HL-60 (cell line): ENCODE data around the gene HMOX1. TPM values are rescaled to one million over a fixed set of nuclear protein-coding genes. Genes with fewer than 3 reads are reported as not detected.
A peak's percentile ranks its signal among the peaks of the same experiment; 100 is the strongest.

ENCODE experiments used
- DNase-seq, 2 experiments: peaks; one replicate each; pipeline ENCODE4 v3.0.0-alpha.2; 2010 to 2020; ENCODE audit warnings: low read depth in 1 of 2, low spot score in 1 of 2
- H3K27ac ChIP-seq: fragments of 250-450 bp; sonication (Bioruptor Pico); replicated peaks from 2 replicates; pipeline ENCODE4 v1.5.1; 2020; ENCODE audit warnings: mild to moderate bottlenecking, moderate library complexity
- H3K27me3 ChIP-seq: fragments of 250-450 bp; sonication (Bioruptor Pico); 2 replicates; pipeline ENCODE4 v1.5.1; 2021; ENCODE audit warnings: mild to moderate bottlenecking, moderate library complexity; ENCODE audit not compliant: insufficient read depth, poor library complexity, severe bottlenecking
- H3K4me3 ChIP-seq: replicated peaks from 2 replicates; pipeline ENCODE4 v1.5.1; 2011; ENCODE audit warnings: mild to moderate bottlenecking, control low read depth, low read length; ENCODE audit not compliant: insufficient read depth
- GABPA ChIP-seq: IDR thresholded peaks from 2 replicates; pipeline ENCODE4 v1.6.1; 2012; ENCODE audit warnings: low read depth
- POLR2AphosphoS5 ChIP-seq: IDR thresholded peaks from 2 replicates; pipeline ENCODE4 v1.6.1; 2012; ENCODE audit warnings: low read depth
- SPI1 ChIP-seq: IDR thresholded peaks from 2 replicates; pipeline ENCODE4 v1.6.1; 2012; ENCODE audit warnings: low read depth, mild to moderate bottlenecking, borderline replicate concordance
- microRNA-seq: library from miRNA; unstranded; fragments of <30 nt; microRNA quantifications from one replicate; pipeline ENCODE4, GENCODE V29; 2018
- TF ChIP-seq, protein P1 (sequence below): IDR thresholded peaks from one replicate; pipeline ENCODE4 v1.5.1; 2011; ENCODE audit warnings: low read length, control low read depth, inconsistent platforms; ENCODE audit not compliant: insufficient read depth
- TF ChIP-seq, protein P2 (sequence below): IDR thresholded peaks from 2 replicates; pipeline ENCODE4 v1.6.1; 2012; ENCODE audit warnings: low read depth; ENCODE audit not compliant: insufficient replicate concordance

Gene HMOX1

DNA sequence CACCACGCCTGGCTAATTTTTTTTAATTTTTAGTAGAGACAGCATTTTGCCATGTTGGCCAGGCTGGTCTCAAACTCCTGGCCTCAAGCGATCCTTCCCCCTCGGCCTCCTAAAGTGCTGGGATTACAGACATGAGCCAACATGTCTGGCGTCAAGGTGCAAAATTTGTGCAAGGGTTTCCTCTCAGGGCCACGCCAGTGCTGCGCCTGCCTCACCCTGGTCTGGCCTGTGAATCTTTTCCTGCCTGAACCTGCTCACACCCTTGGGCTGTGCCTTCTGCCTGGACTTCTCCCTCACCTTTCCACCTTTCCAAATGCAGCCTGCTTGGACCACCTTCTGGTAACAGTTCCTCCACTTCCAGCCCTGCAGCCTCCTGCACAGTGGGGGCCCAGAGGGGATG, 62.4 kb downstream of the HMOX1 start:
- Histone ChIP-seq H3K27ac (no peak overlapping the region), H3K27me3 (no peaks in the 10 kb centered on the region), H3K4me3 (no peak overlapping the region)
- no peak for TF ChIP-seq SPI1
- TF ChIP-seq, protein P1, sequence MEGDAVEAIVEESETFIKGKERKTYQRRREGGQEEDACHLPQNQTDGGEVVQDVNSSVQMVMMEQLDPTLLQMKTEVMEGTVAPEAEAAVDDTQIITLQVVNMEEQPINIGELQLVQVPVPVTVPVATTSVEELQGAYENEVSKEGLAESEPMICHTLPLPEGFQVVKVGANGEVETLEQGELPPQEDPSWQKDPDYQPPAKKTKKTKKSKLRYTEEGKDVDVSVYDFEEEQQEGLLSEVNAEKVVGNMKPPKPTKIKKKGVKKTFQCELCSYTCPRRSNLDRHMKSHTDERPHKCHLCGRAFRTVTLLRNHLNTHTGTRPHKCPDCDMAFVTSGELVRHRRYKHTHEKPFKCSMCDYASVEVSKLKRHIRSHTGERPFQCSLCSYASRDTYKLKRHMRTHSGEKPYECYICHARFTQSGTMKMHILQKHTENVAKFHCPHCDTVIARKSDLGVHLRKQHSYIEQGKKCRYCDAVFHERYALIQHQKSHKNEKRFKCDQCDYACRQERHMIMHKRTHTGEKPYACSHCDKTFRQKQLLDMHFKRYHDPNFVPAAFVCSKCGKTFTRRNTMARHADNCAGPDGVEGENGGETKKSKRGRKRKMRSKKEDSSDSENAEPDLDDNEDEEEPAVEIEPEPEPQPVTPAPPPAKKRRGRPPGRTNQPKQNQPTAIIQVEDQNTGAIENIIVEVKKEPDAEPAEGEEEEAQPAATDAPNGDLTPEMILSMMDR: no peak
- TF ChIP-seq POLR2AphosphoS5: no peak
- TF ChIP-seq, protein P2, sequence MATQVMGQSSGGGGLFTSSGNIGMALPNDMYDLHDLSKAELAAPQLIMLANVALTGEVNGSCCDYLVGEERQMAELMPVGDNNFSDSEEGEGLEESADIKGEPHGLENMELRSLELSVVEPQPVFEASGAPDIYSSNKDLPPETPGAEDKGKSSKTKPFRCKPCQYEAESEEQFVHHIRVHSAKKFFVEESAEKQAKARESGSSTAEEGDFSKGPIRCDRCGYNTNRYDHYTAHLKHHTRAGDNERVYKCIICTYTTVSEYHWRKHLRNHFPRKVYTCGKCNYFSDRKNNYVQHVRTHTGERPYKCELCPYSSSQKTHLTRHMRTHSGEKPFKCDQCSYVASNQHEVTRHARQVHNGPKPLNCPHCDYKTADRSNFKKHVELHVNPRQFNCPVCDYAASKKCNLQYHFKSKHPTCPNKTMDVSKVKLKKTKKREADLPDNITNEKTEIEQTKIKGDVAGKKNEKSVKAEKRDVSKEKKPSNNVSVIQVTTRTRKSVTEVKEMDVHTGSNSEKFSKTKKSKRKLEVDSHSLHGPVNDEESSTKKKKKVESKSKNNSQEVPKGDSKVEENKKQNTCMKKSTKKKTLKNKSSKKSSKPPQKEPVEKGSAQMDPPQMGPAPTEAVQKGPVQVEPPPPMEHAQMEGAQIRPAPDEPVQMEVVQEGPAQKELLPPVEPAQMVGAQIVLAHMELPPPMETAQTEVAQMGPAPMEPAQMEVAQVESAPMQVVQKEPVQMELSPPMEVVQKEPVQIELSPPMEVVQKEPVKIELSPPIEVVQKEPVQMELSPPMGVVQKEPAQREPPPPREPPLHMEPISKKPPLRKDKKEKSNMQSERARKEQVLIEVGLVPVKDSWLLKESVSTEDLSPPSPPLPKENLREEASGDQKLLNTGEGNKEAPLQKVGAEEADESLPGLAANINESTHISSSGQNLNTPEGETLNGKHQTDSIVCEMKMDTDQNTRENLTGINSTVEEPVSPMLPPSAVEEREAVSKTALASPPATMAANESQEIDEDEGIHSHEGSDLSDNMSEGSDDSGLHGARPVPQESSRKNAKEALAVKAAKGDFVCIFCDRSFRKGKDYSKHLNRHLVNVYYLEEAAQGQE: no peak
- TF ChIP-seq GABPA: no peak
- DNase-seq: no peak

Small RNA genes within 50 kb of the gene (microRNA-seq; reads per million reads assigned to microRNA genes)
- gene MIR3909: 24.1 reads per million, percentile 49 among the genes with 10 or more reads in this experiment
- gene MIR6069: not detected
